Measurements from ENCODE around the gene DVL2.
A peak's percentile ranks its signal among the peaks of the same experiment; 100 is the strongest.
"Not testable (repeated sequence)": the region's sequence is repeated elsewhere in the genome, so short reads cannot be mapped to it uniquely, and the experiment has no call there.

DVL2 gene

DNA sequence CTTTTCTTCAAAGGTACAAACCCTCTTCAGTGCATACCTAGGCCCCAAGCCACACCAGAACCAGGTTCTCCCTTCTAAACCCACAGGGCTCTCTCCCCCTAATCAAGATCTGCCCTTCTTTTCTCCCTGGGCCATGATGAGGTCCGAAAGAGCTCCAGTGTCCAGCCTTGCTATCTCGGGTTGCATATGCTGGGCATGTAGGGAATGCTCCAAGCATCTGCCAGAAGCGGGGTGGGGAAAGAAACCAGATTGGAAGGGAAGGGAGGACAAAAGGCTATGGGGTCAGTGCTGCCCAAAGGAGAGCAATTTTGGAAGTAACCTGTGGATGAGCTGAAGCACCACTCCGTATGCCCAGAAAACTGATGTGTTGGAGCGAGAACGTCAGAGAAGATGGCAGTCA lies 14.9 kb upstream of the DVL2 start:
- Histone ChIP-seq H3K4me1 (ENCODE audit: control extremely low read depth in 1 of 4, control insufficient read depth in 4 of 4, insufficient read depth in 4 of 4, low read length in 3 of 4) (peaks cover 12 to 36% (median 30%) of the 10 kb centered on the region in 4 experiments), H3K36me3 (ENCODE audit: control insufficient read depth in 4 of 4, insufficient read depth in 4 of 4, low read length in 3 of 4) (peaks cover 8 to 26% (median 21%) of the 10 kb centered on the region in 4 experiments), H3K9me3 (ENCODE audit: control extremely low read depth in 1 of 5, control insufficient read depth in 4 of 5, insufficient read depth in 2 of 5, low read depth in 1 of 5, low read length in 4 of 5) (no peaks in the 10 kb centered on the region), H3K27ac (ENCODE audit: insufficient read depth in 1 of 2, low read depth in 1 of 2, low read length in 2 of 2, poor library complexity in 1 of 2, severe bottlenecking in 2 of 2) (peak overlapping the region; percentile 22 to 99), H3K27me3 (replicated peaks in 2 of 5; ENCODE audit: control insufficient read depth in 4 of 5, insufficient read depth in 5 of 5, low read length in 4 of 5) (no peaks in the 10 kb centered on the region), H3K4me3 (ENCODE audit: control insufficient read depth in 1 of 7, extremely low read depth in 1 of 7, insufficient read depth in 4 of 7, low read depth in 2 of 7, low read length in 6 of 7) (peak overlapping the region in 1 of 7 experiments; percentile 94)
- ChIA-PET POLR2A (interaction anchor here (0.6 kb wide), 1 partner anchor 106 kb away, joined by 3 read pairs; no protein-coding TSS in a partner anchor), CTCF (interaction anchor here (0.8 to 3.9 kb wide), 6 partner anchors 9 to 34 kb away, joined by 3 to 31 read pairs (median 4); partner anchors contain the start of genes DVL2 and PHF23)
- DNase-seq = no peak
- WGBS (ENCODE audit: insufficient coverage) = 100% methylated on average over 5 of the region's 6 CpGs

DNA sequence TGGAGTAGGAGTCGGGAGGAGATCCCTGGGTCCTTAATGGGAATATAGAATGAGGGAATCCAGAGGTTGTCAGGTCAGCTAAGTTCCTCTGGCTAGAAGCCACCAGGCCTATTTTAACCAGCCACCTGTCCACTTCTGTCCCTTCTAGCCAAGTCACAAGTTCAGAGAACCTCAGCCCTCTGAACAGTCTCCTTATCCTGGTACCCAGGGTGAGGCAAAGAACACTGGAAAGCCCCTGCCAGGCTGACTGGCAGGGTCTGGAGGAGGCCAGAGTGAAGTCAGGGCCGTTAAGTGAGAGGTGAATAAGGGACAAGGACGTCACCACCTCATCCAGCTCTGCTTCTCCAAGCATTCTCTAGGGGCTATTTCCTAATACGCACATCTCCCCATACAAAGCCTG lies 14.5 kb upstream of the DVL2 start:
- peaks cover 6 to 27% (median 20%) of the 10 kb centered on the region in 4 experiments for H3K36me3 ChIP-seq (ENCODE audit: control insufficient read depth in 4 of 4, insufficient read depth in 4 of 4, low read length in 3 of 4)

DNA sequence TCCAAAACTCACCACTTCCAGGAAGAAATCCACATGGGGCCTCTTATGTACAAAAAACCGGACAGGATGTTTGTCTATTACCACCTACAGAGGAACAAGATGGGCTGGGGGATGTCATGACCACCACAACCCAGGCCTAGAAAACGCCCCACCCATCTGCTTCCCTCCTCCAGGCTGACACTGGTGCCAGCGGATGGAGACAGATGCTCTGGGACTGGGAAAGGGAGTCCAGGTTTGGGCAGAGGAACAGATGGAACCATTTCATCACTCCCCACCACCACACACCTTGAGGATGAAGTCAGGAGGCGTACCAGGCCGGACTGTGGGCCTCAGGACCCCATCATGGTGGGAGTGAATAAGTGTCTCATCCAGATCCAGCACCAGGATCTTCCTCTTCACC lies 12.5 kb upstream of the DVL2 start:
- DNase-seq = no peak
- Histone ChIP-seq H3K27ac (ENCODE audit: insufficient read depth in 1 of 2, low read depth in 1 of 2, low read length in 2 of 2, poor library complexity in 1 of 2, severe bottlenecking in 2 of 2) (no peak overlapping the region), H3K4me3 (ENCODE audit: control insufficient read depth in 1 of 7, extremely low read depth in 1 of 7, insufficient read depth in 4 of 7, low read depth in 2 of 7, low read length in 6 of 7) (no peak overlapping the region), H3K4me1 (ENCODE audit: control extremely low read depth in 1 of 4, control insufficient read depth in 4 of 4, insufficient read depth in 4 of 4, low read length in 3 of 4) (peaks cover 7 to 37% (median 28%) of the 10 kb centered on the region in 4 experiments), H3K36me3 (ENCODE audit: control insufficient read depth in 4 of 4, insufficient read depth in 4 of 4, low read length in 3 of 4) (peaks cover 6 to 34% (median 20%) of the 10 kb centered on the region in 4 experiments), H3K9me3 (ENCODE audit: control extremely low read depth in 1 of 5, control insufficient read depth in 4 of 5, insufficient read depth in 2 of 5, low read depth in 1 of 5, low read length in 4 of 5) (no peaks in the 10 kb centered on the region), H3K27me3 (replicated peaks in 2 of 5; ENCODE audit: control insufficient read depth in 4 of 5, insufficient read depth in 5 of 5, low read length in 4 of 5) (no peaks in the 10 kb centered on the region)
- CTCF ChIA-PET = interaction anchor here (1.6 kb wide), 1 partner anchor 50 kb away, joined by 4 read pairs; no protein-coding TSS in a partner anchor
- WGBS (ENCODE audit: insufficient coverage) = 100% methylated on average over 3 of the region's 5 CpGs
- POLR2A ChIA-PET = no interaction called here

More for the DNA sequence above, 14.5 kb upstream of the DVL2 start:
- no peak for DNase-seq
- peaks cover 12 to 36% (median 30%) of the 10 kb centered on the region in 4 experiments for H3K4me1 ChIP-seq (ENCODE audit: control extremely low read depth in 1 of 4, control insufficient read depth in 4 of 4, insufficient read depth in 4 of 4, low read length in 3 of 4)
- no peak overlapping the region for H3K4me3 ChIP-seq (ENCODE audit: control insufficient read depth in 1 of 7, extremely low read depth in 1 of 7, insufficient read depth in 4 of 7, low read depth in 2 of 7, low read length in 6 of 7)
- H3K27ac ChIP-seq (ENCODE audit: insufficient read depth in 1 of 2, low read depth in 1 of 2, low read length in 2 of 2, poor library complexity in 1 of 2, severe bottlenecking in 2 of 2) = peak overlapping the region; percentile 22 to 99
- CTCF ChIA-PET = interaction anchor here (0.8 to 3.9 kb wide), 6 partner anchors 9 to 34 kb away, joined by 3 to 31 read pairs (median 4); partner anchors contain the start of genes DVL2 and PHF23
- H3K9me3 ChIP-seq (ENCODE audit: control extremely low read depth in 1 of 5, control insufficient read depth in 4 of 5, insufficient read depth in 2 of 5, low read depth in 1 of 5, low read length in 4 of 5) = no peaks in the 10 kb centered on the region
- POLR2A ChIA-PET = no interaction called here
- no peaks in the 10 kb centered on the region for H3K27me3 ChIP-seq (replicated peaks in 2 of 5; ENCODE audit: control insufficient read depth in 4 of 5, insufficient read depth in 5 of 5, low read length in 4 of 5)
- 100% methylated on average over 1 of the region's 4 CpGs for WGBS (ENCODE audit: insufficient coverage)

DNA sequence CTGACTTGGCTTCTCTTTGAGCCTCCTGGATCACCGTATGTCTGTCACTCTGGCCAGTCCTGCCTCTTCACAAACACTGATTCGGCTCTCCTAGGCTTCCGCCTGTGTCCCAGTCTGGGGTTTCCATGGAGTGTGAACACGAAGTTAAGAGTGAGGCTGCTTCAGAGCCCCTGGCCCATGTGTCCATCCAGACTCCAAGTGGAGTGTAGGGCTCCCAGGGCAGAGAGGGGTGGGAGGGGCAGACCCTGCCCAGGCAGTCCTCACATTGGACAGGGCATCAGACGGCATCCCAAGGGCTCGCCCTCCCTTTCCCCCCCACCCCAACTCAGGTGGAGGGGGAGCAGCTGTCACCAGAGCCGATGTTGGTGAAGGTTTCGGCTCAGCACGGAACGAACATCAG lies 9.5 kb upstream of the DVL2 start:
- H3K27me3 ChIP-seq (replicated peaks in 2 of 5; ENCODE audit: control insufficient read depth in 4 of 5, insufficient read depth in 5 of 5, low read length in 4 of 5); H3K4me3 ChIP-seq (ENCODE audit: control insufficient read depth in 1 of 7, extremely low read depth in 1 of 7, insufficient read depth in 4 of 7, low read depth in 2 of 7, low read length in 6 of 7); DNase-seq; POLR2A ChIA-PET; H3K9me3 ChIP-seq (ENCODE audit: control extremely low read depth in 1 of 5, control insufficient read depth in 4 of 5, insufficient read depth in 2 of 5, low read depth in 1 of 5, low read length in 4 of 5): not testable (repeated sequence)
- WGBS (ENCODE audit: insufficient coverage) = 96% methylated on average over 5 of the region's 10 CpGs
- peaks cover 10 to 44% (median 23%) of the 10 kb centered on the region in 4 experiments for H3K36me3 ChIP-seq (ENCODE audit: control insufficient read depth in 4 of 4, insufficient read depth in 4 of 4, low read length in 3 of 4)
- CTCF ChIA-PET = interaction anchor here (1.0 to 4.8 kb wide), 2 partner anchors 11 to 24 kb away, joined by 3 to 34 read pairs; partner anchors contain the start of genes ACADVL and DLG4
- H3K4me1 ChIP-seq (ENCODE audit: control extremely low read depth in 1 of 4, control insufficient read depth in 4 of 4, insufficient read depth in 4 of 4, low read length in 3 of 4) = peaks cover 16 to 37% (median 30%) of the 10 kb centered on the region in 4 experiments
- peak overlapping the region in 1 of 2 experiments; percentile 27 for H3K27ac ChIP-seq (ENCODE audit: insufficient read depth in 1 of 2, low read depth in 1 of 2, low read length in 2 of 2, poor library complexity in 1 of 2, severe bottlenecking in 2 of 2)

DNA sequence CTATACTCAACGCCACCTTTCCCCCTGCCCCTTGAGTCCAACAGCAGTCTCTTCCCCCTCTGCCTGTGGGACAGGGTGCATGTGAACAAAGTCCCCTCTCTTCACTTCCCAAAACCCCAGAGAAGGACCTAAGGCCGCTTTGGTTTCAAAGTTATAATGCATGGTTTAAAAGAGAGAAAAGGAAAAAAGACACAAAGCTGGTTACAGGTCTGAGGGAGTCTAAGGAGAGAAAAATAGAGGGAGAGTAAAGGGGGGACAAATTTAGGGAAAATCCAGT lies 9.1 kb upstream of the DVL2 start:
- ChIA-PET CTCF (interaction anchor here (0.6 to 4.8 kb wide), 7 partner anchors 8 to 333 kb away, joined by 3 to 34 read pairs (median 4); partner anchors contain the start of genes ACADVL, CTDNEP1, DLG4 and DVL2), POLR2A (interaction anchor here (1.2 kb wide), 1 partner anchor 9 kb away, joined by 4 read pairs; the partner anchor contains the start of gene DVL2)
- DNase-seq = no peak
- WGBS (ENCODE audit: insufficient coverage) = 86% methylated on average over 1 of the region's 2 CpGs
- Histone ChIP-seq H3K4me1 (ENCODE audit: control extremely low read depth in 1 of 4, control insufficient read depth in 4 of 4, insufficient read depth in 4 of 4, low read length in 3 of 4) (peaks cover 16 to 33% (median 29%) of the 10 kb centered on the region in 4 experiments), H3K27ac (ENCODE audit: insufficient read depth in 1 of 2, low read depth in 1 of 2, low read length in 2 of 2, poor library complexity in 1 of 2, severe bottlenecking in 2 of 2) (peak overlapping the region; percentile 98), H3K4me3 (ENCODE audit: control insufficient read depth in 1 of 7, extremely low read depth in 1 of 7, insufficient read depth in 4 of 7, low read depth in 2 of 7, low read length in 6 of 7) (peak overlapping the region in 6 of 7 experiments; percentile 64 to 100 (median 94)), H3K27me3 (replicated peaks in 2 of 5; ENCODE audit: control insufficient read depth in 4 of 5, insufficient read depth in 5 of 5, low read length in 4 of 5) (no peaks in the 10 kb centered on the region), H3K36me3 (ENCODE audit: control insufficient read depth in 4 of 4, insufficient read depth in 4 of 4, low read length in 3 of 4) (peaks cover 10 to 44% (median 23%) of the 10 kb centered on the region in 4 experiments), H3K9me3 (ENCODE audit: control extremely low read depth in 1 of 5, control insufficient read depth in 4 of 5, insufficient read depth in 2 of 5, low read depth in 1 of 5, low read length in 4 of 5) (no peaks in the 10 kb centered on the region)

DNA sequence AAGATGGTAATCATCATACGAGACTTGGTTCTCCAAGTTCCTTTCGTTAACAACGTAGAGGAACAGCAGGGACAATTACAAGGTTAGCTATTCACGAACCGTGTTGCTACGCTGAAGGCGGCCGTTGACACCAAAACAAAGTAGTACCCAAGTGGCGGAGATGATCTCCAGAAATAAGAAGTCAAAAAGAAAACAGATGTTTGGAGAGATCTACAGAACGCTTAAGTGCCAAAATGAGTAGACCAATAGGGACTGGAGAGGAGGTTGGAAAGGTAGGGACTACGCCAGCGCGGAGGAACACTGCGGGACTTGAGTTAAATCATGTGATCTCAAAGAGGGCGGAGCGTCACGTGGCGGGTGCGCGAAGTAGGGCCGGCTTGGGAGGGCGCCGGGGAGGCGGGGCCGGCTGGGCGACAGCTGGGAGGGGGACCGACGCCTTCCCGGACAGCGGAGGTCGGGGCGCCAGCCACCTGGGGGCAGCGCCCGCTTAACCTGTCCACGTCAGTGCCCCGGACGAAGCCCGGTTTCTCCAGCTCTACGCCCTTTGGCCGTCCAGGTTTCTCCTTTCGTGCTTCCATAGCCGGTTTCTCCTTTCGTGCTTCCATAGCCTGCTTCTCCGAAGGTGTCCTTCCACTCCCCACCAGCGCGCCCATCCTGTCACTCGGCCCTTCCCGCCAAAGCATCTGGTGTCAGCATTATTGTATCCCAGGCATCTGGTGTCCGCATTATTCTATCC lies 8.6 kb upstream of the DVL2 start:
- CTCF ChIA-PET = interaction anchor here (0.6 to 4.8 kb wide), 9 partner anchors 8 to 332 kb away, joined by 3 to 34 read pairs (median 3); partner anchors contain the start of genes ACADVL, CTDNEP1, DLG4 and DVL2
- 1% methylated on average over 49 of the region's 49 CpGs for WGBS (ENCODE audit: insufficient coverage)
- Histone ChIP-seq H3K27me3 (replicated peaks in 2 of 5; ENCODE audit: control insufficient read depth in 4 of 5, insufficient read depth in 5 of 5, low read length in 4 of 5) (no peaks in the 10 kb centered on the region), H3K4me1 (ENCODE audit: control extremely low read depth in 1 of 4, control insufficient read depth in 4 of 4, insufficient read depth in 4 of 4, low read length in 3 of 4) (peaks cover 16 to 33% (median 29%) of the 10 kb centered on the region in 4 experiments), H3K27ac (ENCODE audit: insufficient read depth in 1 of 2, low read depth in 1 of 2, low read length in 2 of 2, poor library complexity in 1 of 2, severe bottlenecking in 2 of 2) (peak overlapping the region; percentile 98), H3K9me3 (ENCODE audit: control extremely low read depth in 1 of 5, control insufficient read depth in 4 of 5, insufficient read depth in 2 of 5, low read depth in 1 of 5, low read length in 4 of 5) (no peaks in the 10 kb centered on the region), H3K36me3 (ENCODE audit: control insufficient read depth in 4 of 4, insufficient read depth in 4 of 4, low read length in 3 of 4) (peaks cover 10 to 44% (median 23%) of the 10 kb centered on the region in 4 experiments), H3K4me3 (ENCODE audit: control insufficient read depth in 1 of 7, extremely low read depth in 1 of 7, insufficient read depth in 4 of 7, low read depth in 2 of 7, low read length in 6 of 7) (peak overlapping the region; percentile 91 to 100 (median 96))
- POLR2A ChIA-PET = interaction anchor here (0.6 to 1.2 kb wide), 4 partner anchors 9 to 318 kb away, joined by 3 to 12 read pairs (median 4); partner anchors contain the start of genes ACADVL, CTDNEP1, DLG4 and DVL2
- DNase-seq = peak; percentile 97 to 98 (median 97)

Measured in common myeloid progenitor, CD34-positive (primary cell).